ENCODE measurements around the gene IDE. TPM values are rescaled to one million over a fixed set of nuclear protein-coding genes. Genes with fewer than 3 reads are reported as not detected.

The IDE gene
- 18.7 and 21.2 TPM in 2 replicates for total RNA-seq

GRCh38 chr10:92573798-92574547 is at the start of gene IDE:
Gene IDE (minus strand): TSS chr10:92574093. CDS start chr10:92574019, 74 bp downstream.

GRCh38 chr10:92592761-92593618 is 19.1 kb upstream of the IDE start, which contains the start of gene KIF11:
Gene KIF11 (plus strand): TSS chr10:92593130. CDS start chr10:92593376, 246 bp downstream.

Other genes with a start within 250 kb of the IDE start
- gene KIF11, start 19.0 kb upstream of the IDE start, total RNA-seq = 15.1 and 59.2 TPM in 2 replicates
- 0.62 and 0.66 TPM in 2 replicates for gene HHEX, start 115.9 kb upstream of the IDE start, total RNA-seq